ENCODE measurements around the gene COG5. TPM values are rescaled to one million over a fixed set of nuclear protein-coding genes. Genes with fewer than 3 reads are reported as not detected.

Gene COG5
- total RNA-seq, 1 donor from 2014 or later, result 40.8 TPM

GRCh38 chr7:107469929-107470328 lies 93.8 kb downstream of the COG5 start, which contains the start of gene GPR22:
TSS of gene GPR22 (plus strand) at chr7:107470057. CDS start at chr7:107474061, 4,004 bp downstream.
- peaks cover 18% of the 10 kb centered on the region for H3K4me1 ChIP-seq
- H3K9me3 ChIP-seq (replicated peaks), result no peaks in the 10 kb centered on the region
- TF ChIP-seq CTCF (IDR thresholded peaks at IDR 0.05; ENCODE audit: borderline replicate concordance), result no peak
- intact Hi-C loops (cut with micrococcal nuclease), result loop anchor here (10.0 kb wide), 2 partner anchors 265 to 405 kb away; no protein-coding TSS in a partner anchor
- DNase-seq, result no peak
- H3K4me3 ChIP-seq, result peak within 1 kb of the TSS; percentile 61
- H3K27me3 ChIP-seq (ENCODE audit: low read depth), result no peaks in the 10 kb centered on the region
- no peaks in the 10 kb centered on the region for H3K36me3 ChIP-seq
- peak within 1 kb of the TSS; percentile 84 for H3K27ac ChIP-seq (replicated peaks)

- Histone ChIP-seq H3K27me3 (ENCODE audit: low read depth) (no peaks in the 10 kb centered on the region), H3K4me3 (peak overlapping the region; percentile 61), H3K4me1 (peaks cover 27% of the 10 kb centered on the region), H3K9me3 (replicated peaks) (no peaks in the 10 kb centered on the region), H3K27ac (replicated peaks) (peak overlapping the region; percentile 84), H3K36me3 (no peaks in the 10 kb centered on the region)
- no peak for TF ChIP-seq CTCF (IDR thresholded peaks at IDR 0.05; ENCODE audit: borderline replicate concordance)
- DNase-seq, result no peak
- intact Hi-C loops (cut with micrococcal nuclease), result loop anchor here (10.0 kb wide), 2 partner anchors 264 to 406 kb away; no protein-coding TSS in a partner anchor
Measured at GRCh38 chr7:107468824-107469223, 94.9 kb downstream of the COG5 start.

GRCh38 chr7:107467972-107468371 lies 95.7 kb downstream of the COG5 start:
- intact Hi-C loops (cut with micrococcal nuclease), result loop anchor here (10.0 kb wide), 2 partner anchors 263 to 407 kb away; no protein-coding TSS in a partner anchor
- no peak overlapping the region for H3K4me3 ChIP-seq
- peak overlapping the region; percentile 84 for H3K27ac ChIP-seq (replicated peaks)
- H3K36me3 ChIP-seq, result no peaks in the 10 kb centered on the region
- peaks cover 36% of the 10 kb centered on the region for H3K4me1 ChIP-seq
- H3K9me3 ChIP-seq (replicated peaks), result no peaks in the 10 kb centered on the region
- no peaks in the 10 kb centered on the region for H3K27me3 ChIP-seq (ENCODE audit: low read depth)
- TF ChIP-seq CTCF (IDR thresholded peaks at IDR 0.05; ENCODE audit: borderline replicate concordance), result no peak
- no peak for DNase-seq

GRCh38 chr7:107464666-107465226 lies 99.0 kb downstream of the COG5 start:
- Histone ChIP-seq H3K9me3 (replicated peaks) (no peaks in the 10 kb centered on the region), H3K27me3 (ENCODE audit: low read depth) (no peaks in the 10 kb centered on the region), H3K36me3 (no peaks in the 10 kb centered on the region), H3K27ac (replicated peaks) (no peak overlapping the region), H3K4me3 (no peak overlapping the region), H3K4me1 (peaks cover 40% of the 10 kb centered on the region)
- DNase-seq, result no peak
- intact Hi-C loops (cut with micrococcal nuclease), result loop anchor here (5.0 to 10.0 kb wide), 3 partner anchors 260 to 410 kb away; no protein-coding TSS in a partner anchor
- TF ChIP-seq CTCF (IDR thresholded peaks at IDR 0.05; ENCODE audit: borderline replicate concordance), result no peak

- Histone ChIP-seq H3K27ac (replicated peaks) (peak overlapping the region; percentile 75), H3K4me1 (peaks cover 32% of the 10 kb centered on the region), H3K9me3 (replicated peaks) (no peaks in the 10 kb centered on the region), H3K4me3 (no peak overlapping the region), H3K36me3 (peaks cover 6% of the 10 kb centered on the region), H3K27me3 (ENCODE audit: low read depth) (no peaks in the 10 kb centered on the region)
- intact Hi-C loops (cut with micrococcal nuclease), result loop anchor here (5.0 to 10.0 kb wide), 3 partner anchors 259 to 411 kb away; no protein-coding TSS in a partner anchor
- DNase-seq, result peak; percentile 40
- TF ChIP-seq CTCF (IDR thresholded peaks at IDR 0.05; ENCODE audit: borderline replicate concordance), result peak; percentile 81
Measured at GRCh38 chr7:107463139-107464078, 100.3 kb downstream of the COG5 start.
